DMS 273 treated with DMSO at 0.1 percent for 48 hours (cell line): ENCODE results near the gene NTN5.
"Not testable (repeated sequence)": the region's sequence is repeated elsewhere in the genome, so short reads cannot be mapped to it uniquely, and the experiment has no call there.

ENCODE experiments used
- DNase-seq: peaks from one replicate; lab custom pipeline; 2025; lab: John Stamatoyannopoulos, UW

NTN5 gene

DNA sequence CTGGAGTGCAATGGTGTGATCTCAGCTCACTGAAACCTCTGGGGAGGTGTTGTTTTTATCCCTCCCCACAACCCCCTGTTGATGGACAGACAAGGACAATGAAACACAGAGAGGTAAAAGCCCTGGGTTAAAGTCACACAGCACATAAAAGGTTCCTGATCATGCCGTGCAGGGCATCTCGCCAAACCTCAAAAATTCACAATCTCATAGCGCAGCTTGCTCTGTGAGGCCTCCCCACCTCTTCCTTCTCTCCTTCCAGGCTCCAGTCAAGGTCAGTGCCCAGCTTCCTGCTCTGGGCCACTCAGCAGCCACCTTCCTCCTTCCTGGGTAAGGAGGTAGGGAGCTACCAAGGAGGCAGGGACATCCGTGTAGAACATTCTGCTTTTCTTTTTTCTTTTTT, 25.2 kb upstream of the NTN5 start:
- DNase-seq: no peak

DNA sequence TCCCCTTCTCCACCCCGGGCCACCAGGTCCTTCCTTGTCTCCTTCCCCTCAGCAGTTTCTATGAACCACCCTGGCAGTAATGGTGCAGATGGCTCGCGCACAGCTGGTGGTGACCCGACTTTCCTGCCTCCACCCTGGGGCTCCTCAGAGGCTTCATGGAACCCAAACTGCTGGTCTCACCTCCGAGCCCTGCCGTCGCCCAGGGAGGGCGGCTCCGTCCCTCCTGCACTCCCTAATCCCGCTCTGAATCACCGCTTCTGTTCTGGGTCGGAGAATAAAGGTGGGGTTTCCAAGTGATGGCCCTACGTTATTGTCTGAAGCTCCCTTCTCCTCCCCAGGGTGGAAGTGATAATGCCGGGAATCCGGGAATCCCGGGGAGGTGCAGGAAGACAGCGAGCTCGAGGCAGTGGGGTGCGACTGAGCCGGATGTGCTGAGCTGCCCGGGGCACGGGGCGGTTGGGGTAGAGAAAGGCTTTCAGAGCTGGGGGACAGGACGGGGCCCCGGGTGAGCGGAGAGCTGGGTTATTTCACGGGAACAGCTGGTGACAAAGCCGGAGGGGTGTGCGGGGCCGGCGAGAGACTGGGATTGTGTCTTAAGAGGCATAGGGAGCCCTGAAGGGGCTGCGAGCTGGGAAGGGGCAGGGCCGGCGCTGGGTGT, 23.7 kb upstream of the NTN5 start:
- no peak for DNase-seq

DNA sequence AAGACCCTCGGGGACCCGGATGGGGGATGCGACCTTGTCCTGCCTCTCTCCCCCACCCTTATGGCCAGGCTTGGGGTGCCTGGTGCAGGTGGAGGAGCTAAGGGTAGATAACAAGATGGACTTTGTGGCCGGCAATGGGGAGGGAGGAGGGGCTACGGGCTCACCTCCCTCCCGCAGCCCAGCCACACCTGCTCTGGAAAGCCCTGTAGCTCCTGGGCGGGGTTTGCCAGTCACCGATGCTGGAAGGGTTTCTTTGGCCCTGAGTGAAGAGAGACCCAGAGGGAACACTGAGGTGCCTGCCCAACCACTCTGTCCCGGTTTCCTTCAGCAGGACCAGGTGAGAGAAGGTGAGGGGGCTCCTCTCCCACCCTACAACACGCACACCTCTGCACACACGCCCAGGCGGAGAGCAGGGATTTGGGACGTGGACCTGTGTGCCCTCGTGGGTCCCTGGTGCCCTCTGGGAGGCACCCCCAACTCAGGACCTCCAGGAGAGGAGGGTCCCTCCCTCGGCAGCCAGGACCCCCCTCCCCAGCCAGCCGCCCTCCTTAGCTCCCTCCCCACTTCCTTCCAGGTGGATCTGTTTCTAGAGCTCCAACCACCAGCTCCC, 23.0 kb upstream of the NTN5 start, which contains the start of gene FUT2:
TSS of gene FUT2 (plus strand) at position 229 of the 610 bp plus-strand sequence. CDS start 6,986 bp downstream, outside the sequence.
- no peak for DNase-seq

DNA sequence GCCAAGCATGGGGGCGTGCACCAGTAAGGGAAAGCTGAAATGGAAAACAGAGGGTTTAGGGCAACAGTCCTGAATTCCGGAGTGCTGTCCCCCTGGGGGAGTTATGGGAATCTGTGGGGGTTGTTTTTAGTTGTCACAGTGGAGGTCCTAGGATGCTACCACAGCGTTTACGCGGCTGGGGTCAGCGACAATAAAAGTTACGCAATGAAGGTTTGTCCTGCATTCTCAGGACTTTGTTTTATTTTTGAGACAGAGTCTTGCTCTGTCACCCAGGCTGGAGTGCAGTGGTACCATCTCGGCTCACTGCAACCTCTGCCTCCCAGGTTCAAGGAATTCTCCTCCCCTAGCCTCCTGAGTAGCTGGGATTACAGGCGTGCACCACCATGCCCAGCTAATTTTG, 20.8 kb upstream of the NTN5 start:
- DNase-seq: not testable (repeated sequence)

DNA sequence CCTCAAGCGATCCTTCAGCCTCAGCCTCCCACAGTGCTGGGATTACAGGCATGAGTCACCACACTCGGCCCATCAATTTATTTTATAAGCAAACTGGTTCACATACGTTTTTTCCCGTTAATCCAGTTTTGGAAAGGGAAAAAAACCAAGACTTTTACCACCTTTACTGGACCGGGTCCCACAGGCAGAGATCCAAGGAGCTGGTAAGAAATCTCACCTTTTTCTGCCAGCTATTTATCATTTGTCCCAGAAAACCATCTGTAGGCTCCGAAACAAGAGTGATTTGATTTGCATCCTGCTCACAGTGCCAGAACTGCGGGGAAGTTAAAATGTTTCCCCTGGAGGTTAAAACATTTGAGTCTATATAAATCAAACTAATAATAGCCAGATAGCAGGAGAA, 16.6 kb upstream of the NTN5 start:
- DNase-seq: no peak

DNA sequence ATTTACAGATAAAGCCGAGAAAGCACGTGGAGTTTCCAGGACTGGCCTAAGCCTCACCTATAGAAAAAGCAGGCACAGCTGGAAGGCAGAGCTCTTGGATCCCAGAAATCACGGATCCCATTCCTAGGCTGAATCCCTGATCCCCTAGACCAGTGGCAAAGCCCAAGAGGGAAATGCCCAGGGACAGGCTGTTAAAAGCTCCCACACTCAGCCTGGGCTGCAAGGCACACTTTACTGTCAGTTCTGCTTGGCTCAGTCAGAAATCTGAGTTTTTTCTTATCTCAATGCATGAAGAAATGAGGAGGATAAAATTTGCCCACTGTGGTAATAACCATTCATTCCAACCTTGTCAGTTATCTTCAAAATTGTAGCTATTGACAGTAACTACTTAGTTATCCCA, 15.0 kb upstream of the NTN5 start:
- DNase-seq: no peak

DNA sequence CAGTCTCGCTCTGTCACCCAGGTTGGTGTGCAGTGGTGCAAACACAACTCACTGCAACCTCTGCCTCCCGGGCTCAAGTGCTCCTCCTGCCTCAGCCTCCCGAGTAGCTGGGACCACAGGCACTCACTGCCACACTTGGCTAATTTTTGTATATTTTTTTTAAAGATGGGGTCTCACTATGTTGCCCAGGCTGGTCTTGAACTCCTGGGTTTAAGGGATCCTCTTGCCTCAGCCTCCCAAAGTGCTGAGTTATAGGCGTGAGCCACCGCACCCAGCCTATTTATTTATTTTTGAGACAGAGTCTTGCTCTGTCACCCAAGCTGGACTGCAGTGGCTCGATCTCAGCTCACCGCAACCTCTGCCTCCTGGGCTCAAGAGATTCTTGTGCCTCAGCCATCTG, 13.8 kb upstream of the NTN5 start:
- not testable (repeated sequence) for DNase-seq

DNA sequence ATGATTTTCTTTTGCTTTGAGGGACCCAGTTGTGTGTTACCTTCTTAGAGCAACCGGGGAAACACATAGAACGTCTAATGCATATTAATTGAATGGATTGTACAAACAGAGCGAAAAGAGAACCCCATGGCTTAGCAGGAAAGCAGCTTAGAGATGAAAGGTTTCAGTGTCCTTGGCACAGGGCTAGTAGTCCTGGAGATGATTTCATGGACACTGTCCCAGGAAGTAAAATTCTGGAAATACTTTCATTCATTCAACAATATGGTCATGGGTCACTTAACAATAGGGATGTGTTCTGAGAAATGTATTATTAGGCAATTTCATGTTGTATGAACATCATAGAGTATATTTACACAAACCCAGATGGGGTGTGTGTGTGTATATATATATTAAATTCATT, 13.3 kb upstream of the NTN5 start:
- DNase-seq: no peak

DNA sequence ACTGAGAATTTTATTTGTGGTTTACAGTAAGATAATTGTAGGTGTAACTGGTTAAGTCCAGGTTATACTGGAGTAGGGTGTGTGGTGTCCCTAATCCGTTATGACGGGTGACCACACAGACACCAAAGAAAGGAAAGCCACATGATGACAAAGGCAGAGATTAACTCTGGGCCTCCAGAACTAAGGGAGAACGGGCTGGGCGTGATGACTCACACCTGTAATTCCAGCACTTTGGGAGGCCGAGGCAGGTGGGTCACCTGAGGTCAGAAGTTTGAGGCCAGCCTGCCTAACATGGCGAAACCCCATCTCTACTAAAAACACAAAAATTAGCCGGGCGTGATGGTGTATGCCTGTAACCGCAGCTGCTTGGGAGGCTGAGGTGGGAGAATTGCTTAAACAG, 12.8 kb upstream of the NTN5 start:
- no peak for DNase-seq

DNA sequence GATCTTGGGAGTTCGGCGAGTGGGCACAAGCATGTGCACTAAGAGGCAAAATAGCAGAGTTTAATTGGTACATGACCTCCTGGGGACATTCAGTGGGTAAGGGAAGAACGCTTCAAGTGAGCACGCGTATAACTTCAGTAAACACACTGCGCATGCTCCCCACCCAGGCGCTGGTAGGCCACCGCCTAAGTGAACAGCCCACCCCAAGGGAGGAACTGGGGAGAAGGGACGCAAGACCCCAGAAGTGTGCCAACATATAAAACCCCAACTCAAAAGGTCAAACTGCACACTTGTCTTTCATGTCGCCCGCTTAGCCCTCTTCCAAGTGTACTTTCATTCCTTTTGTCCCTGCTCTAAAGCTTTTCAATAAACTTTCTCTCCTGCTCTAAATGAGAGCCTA, 10.5 kb upstream of the NTN5 start:
- no peak for DNase-seq

DNA sequence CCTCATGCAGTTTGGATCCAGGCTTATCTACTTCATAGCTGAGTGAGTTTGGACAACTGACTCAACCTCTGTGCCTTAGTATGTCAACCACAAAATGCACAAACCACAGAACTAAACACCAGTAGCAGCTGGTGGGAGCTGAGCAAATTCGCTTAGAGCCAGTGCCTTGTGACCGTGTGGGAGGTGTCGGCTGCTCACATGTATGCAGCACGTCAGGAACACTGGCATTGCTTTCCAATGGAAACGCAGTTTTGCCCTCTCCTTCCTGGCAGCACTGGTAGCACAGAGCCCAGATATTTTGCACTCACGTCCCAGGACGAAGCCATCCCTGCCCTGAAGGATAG, 8.3 kb upstream of the NTN5 start:
- DNase-seq: no peak

DNA sequence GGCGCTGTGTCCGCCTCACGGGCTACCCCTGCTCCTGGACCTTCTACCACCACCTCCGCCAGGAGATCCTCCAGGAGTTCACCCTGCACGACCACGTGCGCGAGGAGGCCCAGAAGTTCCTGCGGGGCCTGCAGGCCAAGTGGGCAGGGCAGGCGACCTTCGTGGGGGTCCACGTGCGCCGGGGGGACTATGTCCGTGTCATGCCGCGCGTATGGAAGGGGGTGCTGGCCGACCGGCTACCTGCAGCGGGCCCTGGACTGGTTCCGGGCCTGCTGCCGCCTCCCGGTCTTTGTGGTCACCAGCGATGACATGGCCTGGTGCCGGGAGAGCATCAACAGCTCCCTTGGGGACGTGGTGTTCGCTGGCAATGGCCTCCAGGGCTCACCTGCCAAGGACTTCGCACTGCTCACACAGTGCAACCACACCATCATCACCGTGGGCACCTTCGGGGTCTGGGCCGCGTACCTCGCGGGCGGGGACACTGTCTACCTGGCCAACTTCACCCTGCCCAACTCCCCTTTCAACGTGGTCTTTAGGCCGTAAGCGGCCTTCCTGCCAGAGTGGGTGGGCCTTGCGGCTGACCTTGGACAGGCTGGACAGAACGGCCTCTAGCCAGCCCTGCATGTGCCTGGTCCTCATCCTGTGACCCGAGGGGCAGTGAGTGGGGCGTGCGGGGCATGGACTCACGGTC, 7.8 kb upstream of the NTN5 start:
- DNase-seq: no peak

DNA sequence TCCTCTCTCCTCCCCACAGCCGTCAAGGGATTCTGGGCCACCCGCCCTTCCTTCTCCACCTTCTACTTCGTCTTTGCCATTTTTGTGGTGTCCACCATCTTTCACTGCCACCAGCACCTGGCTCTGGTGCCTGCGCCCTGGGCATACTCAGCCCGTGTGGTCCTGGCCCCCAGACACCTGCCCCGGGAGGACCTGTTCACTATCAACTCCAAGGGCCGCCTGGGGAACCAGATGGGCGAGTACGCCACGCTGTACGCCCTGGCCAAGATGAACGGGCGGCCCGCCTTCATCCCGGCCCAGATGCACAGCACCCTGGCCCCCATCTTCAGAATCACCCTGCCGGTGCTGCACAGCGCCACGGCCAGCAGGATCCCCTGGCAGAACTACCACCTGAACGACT, 7.2 kb upstream of the NTN5 start:
- DNase-seq: not testable (repeated sequence)

DNA sequence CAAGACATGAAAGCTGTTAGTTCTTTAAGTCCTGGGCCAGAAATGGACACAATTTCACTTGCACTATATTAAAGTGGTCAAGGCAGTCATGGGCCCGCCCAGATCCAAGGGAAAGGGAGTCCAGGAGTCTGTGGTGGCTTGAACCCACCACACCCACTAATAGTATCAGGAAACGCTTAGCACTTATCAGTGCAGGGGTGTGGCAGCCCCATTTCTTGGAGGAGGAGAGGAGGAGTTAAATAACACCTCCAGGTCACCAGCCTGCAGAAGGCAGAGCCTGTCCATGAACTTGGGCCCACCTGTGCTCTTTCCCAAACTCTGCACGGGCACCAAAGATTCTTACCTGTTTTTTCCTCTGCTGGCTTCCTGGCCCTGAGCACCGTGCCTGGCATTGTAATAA, 5.4 kb upstream of the NTN5 start:
- no peak for DNase-seq

DNA sequence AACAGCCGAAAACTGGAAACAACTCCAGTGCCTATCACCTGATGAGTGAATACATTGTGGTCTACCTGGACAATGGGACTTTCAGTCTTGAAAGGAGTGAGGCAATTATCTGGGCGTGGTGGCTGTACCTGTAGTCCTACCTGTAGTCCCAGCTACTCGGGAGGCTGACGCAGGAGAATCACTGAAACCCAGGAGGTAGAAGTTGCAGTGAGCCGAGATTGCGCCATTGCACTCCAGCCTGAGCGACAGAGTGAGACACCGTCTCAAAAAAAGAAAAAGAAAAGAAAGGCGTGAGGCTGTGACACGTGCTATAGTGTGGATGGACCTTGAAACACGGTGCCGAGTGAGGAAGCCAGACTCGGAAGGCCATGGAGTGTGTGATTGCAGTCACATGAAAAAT, 4.1 kb upstream of the NTN5 start:
- DNase-seq: no peak

DNA sequence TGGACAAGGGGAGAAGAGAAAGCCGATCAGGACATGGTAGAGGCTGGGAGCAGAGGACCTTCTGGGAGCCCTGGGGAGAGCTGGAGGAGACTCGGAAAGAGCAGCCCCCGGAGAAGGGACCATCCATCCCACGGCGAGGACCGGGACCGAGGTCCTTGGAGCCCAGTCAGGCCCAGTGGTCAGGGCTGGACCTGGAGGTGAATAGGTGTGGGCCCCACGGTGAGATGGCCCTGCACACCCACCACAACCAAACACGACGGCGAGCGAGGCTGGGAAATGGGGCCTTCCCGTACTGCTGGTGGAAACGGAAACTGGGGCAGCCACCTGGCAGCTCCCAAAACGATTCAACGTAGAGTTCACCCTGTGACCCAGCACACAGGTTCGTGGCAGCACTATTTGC, 3.7 kb upstream of the NTN5 start:
- DNase-seq: no peak

DNA sequence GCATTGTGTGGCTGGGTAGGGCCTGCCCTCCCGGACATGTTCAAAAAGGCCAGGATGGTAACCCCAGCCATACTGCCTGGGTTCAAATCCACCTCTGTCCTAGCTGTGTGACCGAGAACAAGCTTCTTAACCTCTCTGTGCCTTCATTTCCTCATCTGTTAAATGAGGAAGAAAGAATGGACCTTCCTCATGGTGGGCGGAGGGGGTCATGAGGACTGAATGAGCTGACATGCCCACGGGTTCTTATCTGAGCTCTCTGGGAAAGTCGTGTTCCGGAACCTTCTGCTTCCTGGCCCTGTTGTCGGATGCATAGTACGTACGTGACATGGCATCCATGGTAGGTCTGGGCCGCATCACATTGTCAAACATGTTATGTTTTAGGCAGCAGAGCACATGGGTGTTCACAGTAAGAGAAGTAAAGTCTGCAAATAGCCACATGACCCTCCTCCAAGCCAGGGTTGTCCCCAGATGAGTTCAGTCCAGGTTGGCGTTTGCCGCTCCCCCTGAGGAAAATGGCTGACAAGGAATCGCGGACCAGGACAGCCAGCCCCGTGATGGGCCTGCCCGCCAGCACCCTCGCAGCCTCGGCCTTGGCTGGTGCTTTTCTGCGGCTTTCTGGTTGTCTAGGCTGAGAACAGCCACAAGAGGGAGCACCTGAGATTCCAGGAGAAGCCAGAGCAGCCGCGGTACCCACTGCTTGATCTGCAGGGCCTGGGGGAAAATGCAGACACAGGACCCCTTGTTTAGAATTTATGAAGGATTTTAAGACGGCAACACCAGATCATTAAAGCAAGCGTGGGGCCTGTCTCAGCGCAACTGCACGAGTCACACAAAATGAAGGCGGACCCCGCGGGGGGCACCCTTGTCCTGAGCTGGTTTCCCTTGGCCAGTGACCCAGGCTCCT, 2.4 kb upstream of the NTN5 start:
- peak; percentile 72 for DNase-seq

DNA sequence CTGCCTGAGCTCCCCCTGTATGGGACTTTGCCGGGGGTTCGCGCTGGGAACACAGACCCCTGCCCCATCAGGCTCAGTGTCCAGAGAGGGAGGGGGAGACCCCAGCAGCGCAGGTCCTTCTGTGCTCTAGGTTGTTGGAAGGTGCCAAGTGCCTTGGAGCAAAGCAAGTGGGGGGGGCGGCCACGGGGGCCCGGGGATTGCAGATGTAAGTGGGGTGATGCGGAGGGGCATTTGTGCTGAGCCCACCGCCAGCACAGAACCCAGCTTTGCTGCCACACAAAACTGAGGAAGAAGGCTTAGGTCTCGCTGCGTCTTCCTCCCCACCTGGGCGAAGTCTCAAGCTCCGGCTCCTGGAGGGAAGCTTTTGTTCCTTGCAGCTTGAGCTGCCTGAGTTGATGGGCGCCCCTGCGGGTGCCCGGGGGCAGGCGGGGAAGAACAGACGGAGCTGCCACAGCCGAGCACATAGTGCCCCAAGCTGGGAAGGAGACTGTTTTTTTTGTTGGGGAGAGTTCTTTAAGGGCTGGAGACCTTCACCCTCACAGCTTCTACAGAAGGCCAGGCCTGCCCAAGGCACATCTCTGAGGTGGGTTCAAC, 1.5 kb upstream of the NTN5 start:
- no peak for DNase-seq

DNA sequence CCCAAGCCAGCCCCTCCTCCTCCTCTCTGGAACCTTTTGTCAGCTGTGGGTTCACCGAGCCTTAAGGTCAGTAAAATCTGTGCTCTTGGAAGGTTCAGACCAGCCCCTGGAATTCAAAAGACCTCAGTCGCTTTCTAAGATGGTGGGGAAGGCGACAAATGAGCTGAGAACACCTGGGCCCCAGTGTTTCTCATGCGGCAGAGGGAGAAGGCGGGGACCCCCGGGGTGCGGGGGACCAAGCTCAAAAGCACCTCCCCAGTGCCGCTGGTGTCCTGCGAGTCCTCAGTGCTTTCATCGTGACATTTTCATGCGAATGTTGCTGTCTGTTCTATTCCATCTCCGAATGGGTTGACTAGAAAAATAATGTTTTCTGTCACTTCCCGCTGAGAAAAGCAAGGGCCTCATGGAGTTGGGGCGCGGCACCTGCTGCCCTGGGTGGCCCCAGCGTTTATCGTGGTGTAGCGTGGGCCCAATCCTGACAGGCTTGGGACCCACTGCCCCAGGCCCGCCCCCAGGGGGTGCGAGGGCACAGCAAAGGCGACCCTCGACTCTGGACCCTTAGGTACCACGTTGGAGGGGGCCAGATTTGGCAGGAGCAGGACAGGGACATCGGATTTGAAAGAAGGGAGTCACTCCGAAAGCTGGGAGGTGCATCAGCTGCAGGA, 751 bp upstream of the NTN5 start:
- DNase-seq: no peak

DNA sequence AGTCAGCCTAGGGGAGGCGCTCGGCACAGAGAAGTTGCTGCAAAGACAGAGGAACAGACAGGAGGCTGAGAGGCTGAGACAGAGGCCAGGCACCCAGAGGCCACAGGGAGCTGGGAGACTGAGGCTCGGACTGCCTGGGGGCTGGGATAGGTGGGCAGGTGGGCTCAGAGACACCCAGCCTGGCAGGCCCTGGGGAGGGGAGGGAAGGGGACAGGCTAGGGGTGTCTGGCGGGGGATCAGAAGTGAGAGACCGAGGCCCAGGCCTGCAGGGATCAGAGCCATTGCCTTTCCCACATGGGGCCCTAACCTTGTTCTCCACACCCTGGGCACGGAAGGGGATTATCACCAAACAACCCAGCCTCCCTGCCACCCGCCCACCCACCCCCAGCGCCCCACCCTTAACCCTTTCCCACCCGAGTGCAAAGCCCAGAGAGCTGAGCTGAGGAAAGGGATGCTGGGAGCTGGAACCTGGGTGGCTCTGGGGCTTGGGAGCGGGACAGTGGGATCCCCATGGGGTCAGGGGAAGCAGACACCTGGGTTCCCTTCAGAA, 1.3 kb downstream of the NTN5 start:
- peak; percentile 67 for DNase-seq

DNA sequence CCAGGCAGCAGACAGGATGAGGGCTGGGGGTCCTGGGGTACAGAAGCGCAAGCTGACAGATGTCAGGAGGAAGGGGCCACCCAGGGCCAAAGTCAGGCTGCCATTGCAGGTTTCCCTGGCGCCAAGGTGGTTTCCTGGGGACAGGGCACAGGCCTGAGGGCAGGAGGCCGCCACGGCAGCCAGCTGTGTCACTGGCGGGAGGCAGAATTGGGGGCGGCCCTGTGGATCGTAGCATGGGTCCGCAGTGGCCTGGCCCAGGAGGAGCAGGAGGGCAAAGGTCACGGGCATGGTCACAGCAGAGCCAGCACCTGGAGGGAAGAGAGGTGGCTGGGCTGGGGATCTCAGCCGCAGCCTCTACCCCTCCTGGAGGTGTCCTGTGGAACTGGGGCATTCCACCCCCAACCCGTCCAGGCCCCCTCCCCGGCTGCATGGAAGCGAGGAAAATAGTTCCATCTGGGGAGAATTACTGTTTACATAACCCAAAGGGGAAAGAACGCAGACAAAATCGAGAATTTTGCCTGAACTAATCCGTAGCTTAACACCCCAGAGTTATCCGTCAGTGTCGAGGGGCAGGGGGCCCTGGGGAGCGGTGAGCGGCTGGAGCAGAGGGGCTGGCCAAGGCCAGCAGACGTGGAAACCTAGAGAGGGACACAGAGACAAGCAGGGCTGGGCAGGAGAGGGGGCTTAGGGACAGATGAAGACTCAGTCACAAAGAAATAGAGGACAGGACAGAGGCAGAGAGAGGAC, 1.9 kb downstream of the NTN5 start:
- DNase-seq: no peak
